OCI-LY7 (cell line): Measurements from ENCODE around the gene CLP1.

Experiments
- CTCF ChIP-seq: fragments of 200-600 bp; sonication (generic); conservative IDR thresholded peaks from 2 replicates; pipeline ENCODE4 v1.5.1; 2014; ENCODE audit warnings: mild to moderate bottlenecking, antibody characterized with exemption, low read length, moderate library complexity, mixed read lengths
- EZH2phosphoT487 ChIP-seq: fragments of 200-600 bp; sonication (generic); IDR thresholded peaks from 2 replicates; pipeline ENCODE4 v1.6.1; 2018; ENCODE audit warnings: low read depth, borderline replicate concordance, mild to moderate bottlenecking, mixed run types, antibody characterized with exemption, low read length, moderate library complexity, mixed read lengths

GRCh38 chr11:57637626-57638004, 19.9 kb upstream of the CLP1 start:
- TF ChIP-seq EZH2phosphoT487 (no peak), CTCF (no peak)
